Adipose tissue (tissue), 3 donors: ENCODE results near the gene SPAG7. TPM values are rescaled to one million over a fixed set of nuclear protein-coding genes. Genes with fewer than 3 reads are reported as not detected.

Experiments
- H3K27ac ChIP-seq: one replicate; pipeline ENCODE4 v1.5.1; 2013; ENCODE audit warnings: low read depth, low read length
- WGBS, 3 donors: extraction: QIAGEN DNeasy Blood & Tissue Kit; methylation state at CpG; one replicate each; pipeline ENCODE4 v1.1.7; 2013; 5-methylcytosine and 5-hydroxymethylcytosine counted together
- polyA plus RNA-seq, 3 donors: library from polyadenylated mRNA; stranded (reverse); fragments of 200-250 nt; gene quantifications; one replicate each; pipeline ENCODE4 v1.2.3, GENCODE V29; 2013
- donor health status: healthy with polysubstance abuse.
- donor health status: Bipolar disorder and iron deficiency.
- donor health status: healthy.

The SPAG7 gene
- polyA plus RNA-seq, 3 donors = 34.0 to 73.9 (median 73.1) TPM

DNA sequence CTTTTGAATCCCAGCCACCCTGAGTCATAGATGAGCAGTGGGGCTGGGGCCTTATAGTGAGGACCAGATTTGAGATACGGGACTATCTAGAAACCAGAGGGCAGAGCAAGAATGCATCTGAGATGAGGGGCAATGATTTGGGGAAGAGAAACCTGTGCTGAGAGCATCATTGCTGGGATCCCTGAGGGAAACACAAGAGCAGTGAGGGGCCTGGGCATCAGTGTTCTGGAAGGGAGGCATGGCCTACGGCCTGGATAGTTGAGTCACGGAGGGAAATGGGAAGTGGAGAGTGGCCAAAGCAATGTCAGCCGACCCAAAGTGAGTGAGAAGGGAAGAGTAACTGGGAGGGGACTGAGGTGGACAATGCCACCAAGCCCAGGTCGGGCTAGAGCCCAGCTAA lies 14.7 kb upstream of the SPAG7 start:
- 56 to 66% (median 61%) methylated on average over 5 of the region's 5 CpGs for WGBS, 3 donors
- no peak overlapping the region for H3K27ac ChIP-seq

DNA sequence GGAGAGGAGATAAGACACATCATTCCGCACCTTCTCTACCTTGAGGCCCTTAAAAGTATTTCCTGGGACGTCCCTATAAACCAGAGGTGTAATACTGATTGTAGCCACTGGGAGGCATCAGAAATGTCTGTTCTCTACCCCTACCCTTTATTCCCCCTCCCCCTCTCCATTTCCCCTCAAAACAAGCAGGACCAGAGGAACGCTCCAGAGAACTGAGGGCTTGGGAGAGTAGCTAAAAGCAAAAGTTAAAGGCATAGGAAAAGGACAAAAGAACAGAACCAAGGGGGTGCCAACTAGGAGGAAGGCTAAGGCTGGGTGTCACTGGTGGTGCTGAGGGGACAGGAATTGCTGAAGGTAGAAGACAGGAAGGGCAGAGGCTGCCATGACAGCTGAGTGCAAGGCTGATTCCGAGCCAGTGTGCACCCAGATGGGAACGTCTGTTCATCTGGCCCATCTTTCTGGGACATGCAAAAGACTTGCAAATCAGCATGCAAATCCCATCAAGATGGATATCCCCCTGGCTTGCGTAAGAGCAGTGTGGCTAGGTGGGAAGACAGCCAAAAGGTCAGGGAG lies 13.1 kb upstream of the SPAG7 start:
- no peak overlapping the region for H3K27ac ChIP-seq
- 35 to 44% (median 40%) methylated on average over 6 of the region's 6 CpGs for WGBS, 3 donors

DNA sequence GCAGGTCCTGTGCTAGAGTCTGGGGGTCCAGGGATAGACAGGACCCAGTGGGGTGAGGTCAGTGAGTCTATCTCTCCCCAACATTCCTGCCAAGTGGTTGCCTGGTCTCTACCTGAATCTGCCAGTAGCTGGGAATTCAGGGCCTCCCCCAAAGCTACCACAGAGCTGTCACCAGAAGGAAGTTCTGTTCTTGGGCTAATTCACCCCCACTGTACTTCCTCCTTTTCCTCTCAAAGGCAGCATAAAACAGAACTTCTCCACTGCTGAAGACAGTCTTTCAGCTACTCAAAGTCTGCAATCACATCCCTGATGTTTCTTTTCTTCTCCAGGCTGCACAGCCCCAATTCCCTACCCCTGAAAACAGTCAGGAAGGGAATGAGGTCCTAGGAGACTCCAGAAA lies 11.1 kb upstream of the SPAG7 start:
- no peak overlapping the region for H3K27ac ChIP-seq

DNA sequence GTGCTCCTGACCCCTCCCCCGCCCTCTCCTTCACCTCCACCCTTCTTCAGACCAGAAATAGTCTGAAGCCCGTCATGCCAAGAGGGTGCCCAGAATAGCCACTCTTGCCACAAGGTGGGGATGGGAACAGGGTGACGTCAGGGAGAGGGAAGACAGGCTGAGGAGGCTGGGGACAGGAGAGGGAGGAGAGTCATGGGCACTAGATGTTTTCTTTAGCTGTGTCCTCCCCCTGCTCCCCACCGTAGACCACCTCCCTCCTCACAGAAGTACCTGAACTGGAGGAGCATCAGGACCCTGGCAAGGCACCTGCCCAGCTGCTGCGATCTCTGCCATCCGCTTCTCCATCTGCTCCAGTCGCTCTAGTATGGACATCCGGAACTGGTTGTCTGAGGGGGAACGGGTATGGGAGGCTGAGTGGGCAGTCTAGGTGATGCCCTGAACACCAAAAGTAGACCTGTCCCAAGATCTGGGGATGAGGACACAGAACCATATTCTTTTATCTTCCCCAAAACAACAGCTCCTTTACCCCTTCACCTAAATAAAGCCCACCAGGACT lies 6.6 kb upstream of the SPAG7 start:
- WGBS, 3 donors = 86 to 92% (median 91%) methylated on average over 9 of the region's 9 CpGs
- H3K27ac ChIP-seq = no peak overlapping the region

DNA sequence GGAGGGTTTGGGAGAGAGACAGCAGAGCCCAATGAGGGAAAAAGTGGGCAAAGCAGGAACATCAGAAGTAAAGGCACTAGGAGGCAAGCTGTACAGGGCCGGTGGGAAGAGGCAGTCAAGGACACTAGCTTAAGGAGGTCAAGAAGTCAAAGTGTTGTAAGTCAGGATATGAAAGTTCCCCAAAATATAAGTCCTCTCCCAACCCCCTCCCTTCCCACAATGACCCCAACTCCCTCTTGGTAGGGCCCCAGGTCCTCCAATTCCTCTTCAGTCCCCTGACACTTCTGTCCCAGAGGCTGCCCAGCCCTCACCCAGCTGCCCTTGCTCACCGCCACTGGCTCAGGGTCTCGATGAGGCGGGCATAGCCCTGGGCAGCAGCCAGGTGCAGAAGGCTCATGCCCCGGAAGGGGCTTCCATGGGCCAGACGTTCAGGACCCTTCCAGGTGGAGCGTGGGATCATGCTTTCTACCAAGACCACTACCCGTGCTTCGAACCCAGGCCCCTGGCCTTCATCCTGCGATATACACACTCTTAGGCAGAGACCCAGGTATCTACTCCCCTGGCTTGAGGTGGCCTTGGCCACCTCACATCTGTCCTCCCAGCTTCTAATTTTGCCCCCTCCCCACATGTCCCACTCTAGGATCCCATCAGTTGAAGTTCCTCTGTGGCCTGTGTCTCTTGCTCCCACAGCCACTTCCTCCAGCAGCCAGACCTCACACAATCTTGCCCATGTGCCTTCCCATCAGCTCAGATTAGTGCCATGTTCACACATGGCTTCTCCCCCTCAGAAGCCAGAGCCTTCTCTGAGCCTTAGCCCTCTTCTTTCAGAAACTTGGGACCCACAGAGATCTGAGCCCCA lies 5.9 kb upstream of the SPAG7 start:
- H3K27ac ChIP-seq = no peak overlapping the region

DNA sequence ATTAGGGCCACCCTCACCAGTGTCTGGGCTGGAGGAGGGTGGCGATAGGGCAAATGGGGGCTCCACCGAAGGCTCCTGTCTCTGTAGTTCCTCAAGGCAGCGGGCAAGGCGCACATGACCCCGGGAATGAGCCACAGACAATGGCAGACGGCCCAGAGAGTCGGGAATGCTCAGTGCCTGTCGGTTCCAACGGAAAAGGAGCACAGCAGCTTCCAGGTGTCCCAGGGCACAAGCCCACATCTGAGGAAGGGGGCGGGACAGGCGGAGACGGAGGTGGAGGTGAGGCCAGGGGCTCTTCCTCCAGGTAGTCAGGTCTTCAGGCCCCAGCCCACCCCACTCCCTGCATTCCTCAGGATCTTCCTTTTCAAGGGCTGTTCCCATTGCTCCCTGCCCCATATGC lies 5.1 kb upstream of the SPAG7 start:
- no peak overlapping the region for H3K27ac ChIP-seq
- WGBS, 3 donors = 80 to 86% (median 82%) methylated on average over 12 of the region's 12 CpGs

More for the DNA sequence above, 5.9 kb upstream of the SPAG7 start:
- WGBS, 3 donors = 82 to 90% (median 85%) methylated on average over 10 of the region's 10 CpGs

DNA sequence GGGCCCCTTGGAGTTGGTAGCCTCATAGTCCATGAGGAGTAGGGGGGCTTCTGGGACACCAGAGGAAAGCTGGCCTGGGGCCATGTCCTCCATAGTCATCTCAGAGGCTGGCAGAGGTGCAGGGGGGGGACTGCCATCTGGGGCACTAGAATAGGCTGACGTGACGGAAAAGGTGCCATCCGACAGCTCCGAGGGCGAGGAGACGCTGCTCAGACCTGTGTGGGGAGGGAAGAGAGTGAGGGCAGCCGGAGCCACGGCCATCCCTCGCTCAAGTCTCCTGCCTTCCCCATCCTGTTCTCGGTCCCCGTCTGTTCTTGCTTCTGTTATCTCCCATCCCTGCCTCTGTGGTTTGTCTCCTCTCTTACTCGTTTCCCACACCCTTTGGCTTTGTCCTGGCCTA lies 4.7 kb upstream of the SPAG7 start:
- no peak overlapping the region for H3K27ac ChIP-seq
- 81 to 94% (median 93%) methylated on average over 9 to 12 of the region's 12 CpGs for WGBS, 3 donors

DNA sequence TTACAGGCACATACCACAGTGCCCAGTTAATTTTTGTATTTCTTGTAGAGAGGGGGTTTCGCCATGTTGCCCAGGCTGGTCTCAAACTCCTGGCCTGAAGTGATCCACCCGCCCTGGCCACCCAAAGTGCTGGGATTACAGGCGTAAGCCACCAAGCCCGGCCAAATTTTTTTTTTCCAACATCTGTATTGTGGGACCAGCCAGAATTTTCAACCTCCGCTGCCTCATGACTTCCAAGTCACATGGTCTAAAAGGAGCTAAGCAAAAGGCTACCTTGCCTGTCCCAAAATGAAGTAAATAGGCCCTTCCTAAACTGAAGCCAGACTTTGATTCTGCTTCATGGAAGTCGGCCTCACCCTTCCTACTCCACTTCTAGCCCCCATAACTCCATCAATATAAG lies 4.2 kb upstream of the SPAG7 start:
- no peak overlapping the region for H3K27ac ChIP-seq
- 77 to 89% (median 82%) methylated on average over 6 of the region's 6 CpGs for WGBS, 3 donors

DNA sequence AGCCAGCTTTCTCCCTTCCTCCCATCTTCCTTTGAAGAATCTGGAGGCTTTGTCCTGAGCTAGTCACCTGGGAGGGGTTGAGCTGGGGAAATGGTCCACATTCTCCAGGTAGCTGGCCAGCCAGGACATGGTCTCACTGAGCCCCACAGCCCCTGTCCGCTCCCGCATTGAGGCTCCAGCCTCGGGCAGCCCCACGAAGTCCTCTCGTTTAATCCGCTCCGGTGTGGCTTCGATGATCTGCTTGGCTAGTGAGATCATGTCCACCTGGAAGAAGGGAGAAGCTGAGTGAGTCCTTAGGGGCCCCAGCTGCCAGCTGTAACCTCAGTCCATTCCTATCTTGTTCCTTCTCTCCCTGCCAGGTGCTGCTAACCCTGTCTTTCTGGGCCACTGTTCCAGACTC lies 2.7 kb upstream of the SPAG7 start:
- WGBS, 3 donors = 87 to 97% (median 94%) methylated on average over 8 of the region's 8 CpGs
- no peak overlapping the region for H3K27ac ChIP-seq

DNA sequence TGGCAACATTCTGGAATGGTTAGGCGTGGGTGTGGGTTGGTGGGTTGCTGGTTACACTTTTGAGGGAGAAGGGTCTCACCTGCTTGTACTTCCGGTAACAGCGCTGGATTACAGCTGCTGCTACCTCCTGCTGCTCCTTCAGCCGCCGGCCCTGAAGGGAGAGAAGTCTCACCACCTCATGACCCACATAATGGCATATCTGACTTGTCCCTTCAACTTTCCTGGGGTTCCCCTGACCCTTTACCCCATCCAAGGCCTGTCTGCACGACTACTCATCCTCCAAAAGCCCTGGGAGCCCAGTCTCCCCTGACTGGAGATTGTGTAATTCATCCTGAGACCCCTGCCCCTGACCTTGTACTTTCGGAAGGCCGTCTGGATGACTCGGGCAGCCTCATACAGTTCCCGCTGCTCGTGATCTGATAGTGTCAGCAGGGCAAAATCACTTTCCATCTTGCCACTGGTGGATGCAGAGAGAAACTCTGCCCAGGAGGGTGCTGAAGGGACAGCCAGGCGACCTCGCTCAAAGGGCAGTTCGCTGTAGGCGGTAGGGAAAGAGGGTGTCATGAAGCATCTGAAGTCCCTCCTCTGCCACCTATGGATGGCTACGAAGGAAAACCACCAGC lies 2.0 kb upstream of the SPAG7 start:
- H3K27ac ChIP-seq = no peak overlapping the region
- 79 to 84% (median 80%) methylated on average over 16 of the region's 16 CpGs for WGBS, 3 donors

DNA sequence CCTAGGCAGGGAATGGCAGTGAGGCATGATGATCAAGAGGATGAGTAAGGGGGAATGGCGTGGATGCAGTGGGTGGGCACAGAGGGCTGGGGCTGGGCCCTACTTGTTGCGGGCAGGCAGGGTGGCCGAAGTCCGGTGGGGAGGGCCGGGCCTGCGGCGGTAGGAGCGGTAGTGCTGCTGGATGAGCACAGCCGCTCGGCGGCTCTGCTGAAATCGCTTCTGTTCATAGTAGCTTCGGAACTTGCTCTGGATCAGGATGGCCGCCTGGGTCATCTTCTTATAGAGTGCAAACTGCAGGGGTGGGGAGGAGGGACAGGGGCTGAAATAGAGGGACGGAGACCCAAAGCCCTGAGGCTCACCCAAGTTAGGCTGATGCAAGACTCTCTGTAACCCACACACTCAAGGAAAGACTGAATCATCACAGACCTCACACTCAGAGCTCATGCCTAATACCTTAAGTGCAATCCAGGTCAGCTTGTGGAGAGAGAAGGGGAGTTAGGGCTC lies 1.5 kb upstream of the SPAG7 start:
- H3K27ac ChIP-seq = no peak overlapping the region
- 69 to 77% (median 71%) methylated on average over 15 of the region's 15 CpGs for WGBS, 3 donors

DNA sequence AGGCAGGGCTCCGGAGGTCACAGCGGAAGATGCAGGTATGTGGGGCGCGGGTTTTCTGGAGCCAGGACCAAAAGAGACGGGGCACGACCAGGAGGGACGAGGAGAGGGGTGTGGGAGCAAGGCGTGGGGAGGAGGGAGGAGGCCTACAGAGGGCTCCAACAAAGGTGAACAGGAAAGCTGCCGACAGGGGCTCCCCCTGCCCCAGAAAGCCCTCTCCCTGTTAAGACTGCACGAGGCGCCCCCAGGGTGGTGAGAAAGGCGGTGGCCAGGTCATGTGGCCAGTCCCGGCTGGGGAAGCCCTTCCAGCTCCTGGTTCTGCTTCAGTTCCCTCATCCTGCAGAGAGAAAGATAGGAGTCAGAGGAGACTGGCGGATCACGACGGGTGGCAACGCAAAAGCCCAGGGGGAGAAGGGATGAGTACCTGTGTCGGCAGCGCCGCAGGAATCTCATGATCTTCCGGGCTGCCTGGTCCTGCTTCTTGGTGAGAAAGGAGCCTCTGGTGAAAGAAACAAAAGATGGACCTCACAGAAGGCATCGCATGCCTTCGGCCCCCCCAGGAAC lies 949 bp upstream of the SPAG7 start:
- 34 to 37% (median 37%) methylated on average over 22 to 23 of the region's 23 CpGs for WGBS, 3 donors
- no peak overlapping the region for H3K27ac ChIP-seq

DNA sequence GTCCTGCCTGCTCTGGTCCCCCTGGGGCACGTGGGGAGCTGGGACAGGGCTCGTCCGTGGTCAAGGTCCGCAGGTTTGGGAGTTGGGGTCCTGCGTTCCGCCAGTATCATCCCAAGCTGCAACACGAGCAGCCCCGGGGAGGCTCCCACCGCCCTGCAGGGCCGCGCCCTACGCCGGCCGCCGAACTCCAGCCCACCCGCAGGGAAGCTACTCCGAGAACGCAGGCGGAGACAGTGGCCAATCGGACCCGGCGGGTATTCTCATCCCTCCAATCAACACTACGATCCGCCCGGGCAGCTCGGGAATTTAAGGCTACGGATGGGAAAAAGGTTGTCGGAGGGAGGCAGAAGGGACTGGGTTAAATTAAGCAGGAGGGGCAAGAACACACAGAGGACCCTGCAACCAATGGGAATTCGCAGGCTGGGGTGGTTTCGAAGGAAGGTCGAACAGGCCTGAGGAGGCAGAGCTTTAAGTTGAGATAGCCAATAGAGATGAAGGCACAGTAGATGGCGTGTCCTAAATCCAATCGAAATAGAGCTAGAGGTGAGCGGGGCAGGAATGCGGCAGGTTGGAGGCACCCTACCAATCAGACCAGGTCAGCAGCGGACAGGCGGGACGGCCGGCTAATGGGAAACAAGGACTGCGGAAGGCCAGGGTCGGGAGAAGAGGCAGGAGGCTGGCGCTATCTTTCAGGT lies 626 bp downstream of the SPAG7 start:
- WGBS, 3 donors = 0% methylated on average over 42 of the region's 42 CpGs
- H3K27ac ChIP-seq = no peak overlapping the region

DNA sequence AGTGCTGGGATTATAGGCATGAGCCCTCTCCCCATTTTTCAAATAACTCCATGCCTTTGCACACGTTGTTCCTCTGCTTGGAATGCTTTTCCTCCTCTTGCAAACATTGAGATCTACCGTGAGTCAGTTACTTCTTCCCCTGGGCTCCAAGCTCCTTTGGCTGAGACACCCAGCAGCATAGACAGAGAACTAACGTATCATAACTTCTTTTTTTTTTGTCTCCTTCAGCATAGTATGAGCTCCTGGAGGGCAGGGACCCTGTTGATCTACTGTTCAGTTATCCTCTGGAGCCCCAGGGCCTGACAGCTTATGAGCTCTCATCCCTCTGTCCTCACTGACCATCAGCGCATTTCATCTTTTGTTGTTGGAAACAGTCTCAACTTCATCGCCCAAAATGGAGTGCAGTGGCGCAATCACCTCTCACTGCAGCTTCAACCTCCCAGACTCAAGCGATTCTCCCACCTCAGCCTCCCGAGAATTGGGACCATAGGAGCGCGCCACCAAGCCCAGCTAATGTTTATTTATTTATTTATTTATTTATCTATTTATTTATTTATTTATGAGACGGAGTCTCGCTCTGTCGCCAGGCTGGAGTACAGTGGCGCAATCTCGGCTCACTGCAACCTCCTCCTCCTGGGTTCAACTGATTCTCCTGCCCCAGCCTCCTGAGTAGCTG lies 2.2 kb downstream of the SPAG7 start:
- 95 to 96% (median 95%) methylated on average over 15 of the region's 15 CpGs for WGBS, 3 donors
- H3K27ac ChIP-seq = no peak overlapping the region

DNA sequence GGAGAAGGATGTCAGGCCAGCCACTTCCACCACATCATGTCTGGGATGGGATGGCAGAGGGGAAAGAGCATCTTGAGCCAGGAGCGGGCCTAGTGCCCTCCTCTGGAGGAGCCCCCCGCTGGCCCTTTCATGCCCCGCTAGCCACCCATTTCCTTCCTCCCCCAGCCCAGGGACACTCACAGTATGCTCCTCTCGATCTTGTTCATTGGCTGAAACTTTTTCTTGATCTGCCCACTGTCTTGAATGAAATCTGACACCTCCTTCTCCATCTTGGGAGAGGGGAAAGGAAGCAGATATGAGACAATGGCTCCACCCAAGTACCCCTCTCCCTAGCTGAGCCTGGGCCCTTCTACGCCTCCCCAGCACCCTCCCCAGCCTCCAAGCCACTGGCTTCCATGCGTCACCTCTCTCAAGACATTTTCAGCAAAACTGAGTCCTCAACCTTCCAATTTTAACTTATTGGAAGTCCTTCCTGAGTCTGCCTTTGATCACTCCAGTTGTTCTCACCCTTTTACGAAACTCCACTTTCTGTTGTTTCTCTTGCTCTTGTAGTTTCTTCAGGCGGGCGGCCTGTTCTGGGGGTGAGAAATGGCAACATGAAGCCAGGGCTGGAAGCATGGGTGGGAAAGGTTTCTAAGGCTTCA lies 7.2 kb downstream of the SPAG7 start:
- 84 to 90% (median 84%) methylated on average over 9 of the region's 9 CpGs for WGBS, 3 donors
- H3K27ac ChIP-seq = no peak overlapping the region

DNA sequence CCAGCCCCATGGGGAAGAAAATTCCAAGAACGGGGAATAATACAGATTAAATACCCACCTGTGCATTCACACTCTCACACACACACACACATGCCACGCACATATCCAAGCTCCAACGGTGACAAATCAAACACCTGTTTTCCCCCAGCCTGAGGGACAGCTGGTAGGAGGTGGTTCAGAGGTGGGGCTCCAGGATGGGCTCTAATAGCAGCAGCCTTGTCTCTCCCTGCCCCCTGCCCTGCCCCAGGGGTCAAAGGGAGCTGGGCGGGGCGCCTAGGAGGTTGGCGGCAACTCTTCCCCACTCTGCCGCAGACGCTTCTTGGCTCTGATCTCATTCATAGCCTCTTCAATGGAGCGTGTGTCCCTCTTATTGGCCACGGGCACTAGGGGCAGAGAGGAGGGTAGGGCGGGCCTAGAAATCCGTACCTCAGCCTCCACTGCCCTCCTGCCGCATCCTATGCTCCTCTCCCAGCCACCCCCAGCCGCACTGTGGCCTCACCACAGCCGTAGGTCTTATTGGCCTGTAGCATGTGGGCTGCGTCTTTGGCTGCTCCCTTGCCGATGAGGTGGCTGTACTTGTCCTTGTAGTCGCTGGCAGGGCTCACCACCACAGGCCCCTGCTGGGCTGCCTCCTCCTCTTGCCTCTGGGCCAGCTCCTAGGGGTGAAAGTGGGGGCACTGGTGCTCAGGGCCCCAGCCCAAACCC lies 8.2 kb downstream of the SPAG7 start:
- no peak overlapping the region for H3K27ac ChIP-seq
- 84 to 91% (median 88%) methylated on average over 17 to 18 of the region's 18 CpGs for WGBS, 3 donors

DNA sequence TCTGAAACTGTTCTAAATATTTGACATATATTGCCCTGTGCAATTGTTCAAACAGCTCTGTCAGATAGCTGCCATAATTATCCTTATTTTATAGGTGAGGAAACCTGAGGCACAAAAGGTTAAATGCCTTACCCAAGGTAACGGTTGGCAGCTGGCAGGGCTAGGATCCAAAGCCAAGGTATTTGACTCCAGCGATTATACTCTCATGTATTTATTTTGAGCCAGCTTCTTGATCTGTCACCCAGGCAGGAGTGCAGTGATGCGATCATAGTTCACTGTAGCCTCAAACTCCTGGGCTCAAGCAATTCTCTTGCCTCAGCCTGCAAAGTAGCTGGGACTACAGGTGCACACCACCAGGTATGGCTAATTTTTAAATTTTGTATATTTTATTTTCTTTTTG lies 9.5 kb downstream of the SPAG7 start:
- H3K27ac ChIP-seq = no peak overlapping the region
- 47 to 88% (median 87%) methylated on average over 3 of the region's 3 CpGs for WGBS, 3 donors
